GM23338 (cell line): ENCODE data around the gene CEP192. TPM values are rescaled to one million over a fixed set of nuclear protein-coding genes. Genes with fewer than 3 reads are reported as not detected.

Experiments used
- ATAC-seq: fragments of 200-7000 bp; cut with Tn5 transposase; 3 replicates; pipeline ENCODE4 v1.9.1; 2020
- DNase-seq: peaks from one replicate; pipeline ENCODE4 v3.0.0-alpha.2; 2015; ENCODE audit warnings: low spot score
- H2AFZ ChIP-seq: fragments of 200-600 bp; sonication (generic); 2 replicates; pipeline ENCODE4 v1.8.0; 2016; ENCODE audit warnings: antibody characterized with exemption, mild to moderate bottlenecking, moderate library complexity
- H3F3A ChIP-seq: fragments of 200-600 bp; sonication (generic); replicated peaks from 2 replicates; pipeline ENCODE4 v1.8.0; 2017; ENCODE audit warnings: antibody characterized with exemption, mixed run types, low read depth
- H3K27ac ChIP-seq: fragments of 200-600 bp; sonication (generic); 2 replicates; pipeline ENCODE4 v1.6.1; 2016; ENCODE audit warnings: low read depth
- H3K27me3 ChIP-seq: fragments of 200-600 bp; sonication (generic); 2 replicates; pipeline ENCODE4 v1.8.0; 2016; ENCODE audit warnings: mild to moderate bottlenecking, mixed run types, moderate library complexity; ENCODE audit not compliant: insufficient read depth
- H3K36me3 ChIP-seq: fragments of 200-600 bp; sonication (generic); 2 replicates; pipeline ENCODE4 v1.8.0; 2016; ENCODE audit warnings: mild to moderate bottlenecking; ENCODE audit not compliant: insufficient read depth
- H3K4me1 ChIP-seq: fragments of 200-600 bp; sonication (generic); 2 replicates; pipeline ENCODE4 v1.8.0; 2016; ENCODE audit warnings: mild to moderate bottlenecking, moderate library complexity; ENCODE audit not compliant: insufficient read depth
- H3K4me2 ChIP-seq: fragments of 200-600 bp; sonication (generic); 2 replicates; pipeline ENCODE4 v1.7.1; 2017; ENCODE audit warnings: mixed run types
- H3K4me3 ChIP-seq: fragments of 200-600 bp; sonication (generic); 2 replicates; pipeline ENCODE4 v1.6.1; 2016; ENCODE audit warnings: mixed run types
- H3K79me2 ChIP-seq: fragments of 200-600 bp; sonication (generic); replicated peaks from 2 replicates; pipeline ENCODE4 v1.8.0; 2017; ENCODE audit warnings: mild to moderate bottlenecking; ENCODE audit not compliant: insufficient read depth
- H3K9me2 ChIP-seq: fragments of 200-600 bp; sonication (generic); 2 replicates; pipeline ENCODE4 v1.8.0; 2017; ENCODE audit not compliant: insufficient read depth
- H4K20me1 ChIP-seq: fragments of 200-600 bp; sonication (generic); replicated peaks from 2 replicates; pipeline ENCODE4 v1.8.0; 2017; ENCODE audit warnings: mild to moderate bottlenecking; ENCODE audit not compliant: insufficient read depth
- H3K27ac Mint-ChIP-seq: 2 replicates; pipeline ENCODE4 v1.8.0; 2020; ENCODE audit warnings: inconsistent platforms, mild to moderate bottlenecking, moderate library complexity, mixed read lengths
- H3K27me3 Mint-ChIP-seq: 3 replicates; pipeline ENCODE4 v1.8.0; 2022; ENCODE audit warnings: low read depth, mild to moderate bottlenecking, moderate library complexity, mixed read lengths, inconsistent platforms; ENCODE audit not compliant: insufficient read depth, poor library complexity
- H3K36me3 Mint-ChIP-seq: 3 replicates; pipeline ENCODE4 v1.8.0; 2021; ENCODE audit warnings: low read depth, mild to moderate bottlenecking, inconsistent platforms, moderate library complexity, mixed read lengths
- H3K4me1 Mint-ChIP-seq: 3 replicates; pipeline ENCODE4 v1.8.0; 2020; ENCODE audit warnings: mild to moderate bottlenecking, inconsistent platforms, mixed read lengths
- H3K4me3 Mint-ChIP-seq: 3 replicates; pipeline ENCODE4 v1.8.0; 2021; ENCODE audit warnings: moderate library complexity, mild to moderate bottlenecking, inconsistent platforms, mixed read lengths
- H3K9me3 Mint-ChIP-seq: 3 replicates; pipeline ENCODE4 v1.8.0; 2020; ENCODE audit warnings: moderate library complexity, mild to moderate bottlenecking, inconsistent platforms, mixed read lengths
- ETS1 ChIP-seq: IDR thresholded peaks from 2 replicates; pipeline ENCODE4 v1.6.1; 2016; ENCODE audit warnings: antibody characterized with exemption
- JUNB ChIP-seq: IDR thresholded peaks from one replicate; pipeline ENCODE4 v1.6.1; 2016; ENCODE audit warnings: antibody characterized with exemption; ENCODE audit not compliant: unreplicated experiment
- POLR2AphosphoS5 ChIP-seq: IDR thresholded peaks from 2 replicates; pipeline ENCODE4 v1.6.1; 2016; ENCODE audit warnings: antibody characterized with exemption, low read depth
- STAT1 ChIP-seq: IDR thresholded peaks from one replicate; pipeline ENCODE4 v1.6.1; 2016; ENCODE audit warnings: antibody characterized with exemption; ENCODE audit not compliant: unreplicated experiment
- ZNF331 ChIP-seq: fragments of 250-450 bp; sonication (Bioruptor Pico); IDR thresholded peaks from 2 replicates; pipeline ENCODE4 v1.5.0; 2020; ENCODE audit warnings: low read depth, mild to moderate bottlenecking, moderate library complexity
- ZNF462 ChIP-seq: fragments of 250-450 bp; sonication (Bioruptor Pico); IDR thresholded peaks from 2 replicates; pipeline ENCODE4 v1.5.0; 2020; ENCODE audit warnings: mild to moderate bottlenecking, moderate library complexity
- polyA plus RNA-seq: library from polyadenylated mRNA; unstranded; fragments of >200 nt; fragmentation: Nextera tagmentation; extraction: Ambion mirVana; gene quantifications from 2 replicates; pipeline ENCODE4 v1.2.1, GENCODE V29; 2016
- total RNA-seq: library from RNA; depleted of rRNA; stranded (reverse); fragments of >200 nt; shearing (Covaris generic); gene quantifications from 2 replicates; pipeline ENCODE4 v1.2.3, GENCODE V29; 2014
- TF ChIP-seq, protein P1 (sequence below), 2 experiments: fragments of 200-600 bp in 1 of 2; sonication (generic) in 1 of 2; conservative IDR thresholded peaks; 2 replicates each; pipeline versions ENCODE4 v1.5.1 to v1.6.1; 2016 to 2017; ENCODE audit warnings: antibody characterized with exemption in 2 of 2, low read depth in 2 of 2, mild to moderate bottlenecking in 2 of 2, moderate library complexity in 1 of 2

CEP192 gene
- total and polyA plus RNA-seq, 2 experiments from 2014 or later: 15.2 to 30.6 TPM

DNA sequence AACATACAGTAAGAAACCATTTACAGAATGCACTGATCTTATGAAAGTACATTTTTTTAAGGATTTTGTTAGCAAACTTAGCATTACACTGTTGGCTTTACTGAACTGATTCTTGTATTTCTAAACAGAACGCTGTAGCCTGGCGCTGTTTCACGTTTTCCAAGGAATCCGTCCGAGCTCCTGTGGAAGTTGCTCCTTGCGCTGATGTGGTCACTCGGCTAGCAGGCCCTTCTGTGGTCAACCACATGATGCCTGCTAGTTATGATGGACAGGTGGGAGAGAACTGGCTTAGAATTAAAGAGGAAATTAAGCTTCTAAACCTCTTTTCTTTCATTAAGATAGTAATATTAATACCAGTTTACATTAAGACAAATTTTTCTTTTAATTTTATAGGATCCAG is 76.8 kb downstream of the CEP192 start (continued):
- no peak for TF ChIP-seq ZNF462

DNA sequence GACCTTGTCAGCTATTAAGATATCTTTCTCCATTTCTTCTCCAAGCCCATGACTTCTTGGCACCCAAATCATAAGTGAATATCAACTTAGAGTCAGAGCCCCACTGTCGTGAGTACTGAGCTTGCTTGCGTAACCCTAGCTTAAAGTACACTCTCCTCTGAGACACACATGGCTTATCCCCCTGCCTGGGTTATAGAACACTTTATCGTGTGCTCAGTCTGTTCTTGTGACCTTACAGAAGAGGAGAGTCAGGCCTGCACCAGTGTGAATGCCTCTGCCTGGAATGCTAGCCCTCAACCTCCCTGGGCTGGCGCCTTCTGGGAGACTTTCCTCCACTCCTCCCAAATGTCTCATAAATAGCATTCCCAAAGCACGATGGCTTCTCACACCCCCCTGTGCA is 79.3 kb downstream of the CEP192 start:
- Mint-ChIP-seq H3K27ac (no peak overlapping the region), H3K4me3 (no peak overlapping the region), H3K36me3 (peaks cover 76% of the 10 kb centered on the region), H3K9me3 (no peaks in the 10 kb centered on the region), H3K27me3 (peaks cover 7% of the 10 kb centered on the region), H3K4me1 (peaks cover 13% of the 10 kb centered on the region)
- no peaks in the 10 kb centered on the region for H3K27me3 ChIP-seq
- H2AFZ ChIP-seq: no peak overlapping the region
- H4K20me1 ChIP-seq: peaks cover 3% of the 10 kb centered on the region; the same call in 1 of the 2 replicates
- no peak for DNase-seq
- H3K36me3 ChIP-seq: peaks cover 39% of the 10 kb centered on the region
- H3K79me2 ChIP-seq: no peaks in the 10 kb centered on the region
- no peak for ATAC-seq
- H3K4me2 ChIP-seq: no peak overlapping the region
- H3K4me3 ChIP-seq: no peak overlapping the region
- no peaks in the 10 kb centered on the region for H3F3A ChIP-seq
- peaks cover 11% of the 10 kb centered on the region; the same call in 1 of the 2 replicates for H3K4me1 ChIP-seq
- no peaks in the 10 kb centered on the region for H3K9me2 ChIP-seq
- H3K27ac ChIP-seq: no peak overlapping the region
- TF ChIP-seq STAT1 (no peak), JUNB (no peak), ZNF462 (no peak), POLR2AphosphoS5 (no peak), ZNF331 (no peak), ETS1 (no peak)
- TF ChIP-seq, protein P1, sequence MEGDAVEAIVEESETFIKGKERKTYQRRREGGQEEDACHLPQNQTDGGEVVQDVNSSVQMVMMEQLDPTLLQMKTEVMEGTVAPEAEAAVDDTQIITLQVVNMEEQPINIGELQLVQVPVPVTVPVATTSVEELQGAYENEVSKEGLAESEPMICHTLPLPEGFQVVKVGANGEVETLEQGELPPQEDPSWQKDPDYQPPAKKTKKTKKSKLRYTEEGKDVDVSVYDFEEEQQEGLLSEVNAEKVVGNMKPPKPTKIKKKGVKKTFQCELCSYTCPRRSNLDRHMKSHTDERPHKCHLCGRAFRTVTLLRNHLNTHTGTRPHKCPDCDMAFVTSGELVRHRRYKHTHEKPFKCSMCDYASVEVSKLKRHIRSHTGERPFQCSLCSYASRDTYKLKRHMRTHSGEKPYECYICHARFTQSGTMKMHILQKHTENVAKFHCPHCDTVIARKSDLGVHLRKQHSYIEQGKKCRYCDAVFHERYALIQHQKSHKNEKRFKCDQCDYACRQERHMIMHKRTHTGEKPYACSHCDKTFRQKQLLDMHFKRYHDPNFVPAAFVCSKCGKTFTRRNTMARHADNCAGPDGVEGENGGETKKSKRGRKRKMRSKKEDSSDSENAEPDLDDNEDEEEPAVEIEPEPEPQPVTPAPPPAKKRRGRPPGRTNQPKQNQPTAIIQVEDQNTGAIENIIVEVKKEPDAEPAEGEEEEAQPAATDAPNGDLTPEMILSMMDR (conservative IDR thresholded peaks at IDR 0.05; ENCODE audit: low read depth in 2 of 2): no peak
